ENCODE results near the gene FANCC.
A peak's percentile ranks its signal among the peaks of the same experiment; 100 is the strongest.
"Not testable (repeated sequence)": the region's sequence is repeated elsewhere in the genome, so short reads cannot be mapped to it uniquely, and the experiment has no call there.

The FANCC gene

DNA sequence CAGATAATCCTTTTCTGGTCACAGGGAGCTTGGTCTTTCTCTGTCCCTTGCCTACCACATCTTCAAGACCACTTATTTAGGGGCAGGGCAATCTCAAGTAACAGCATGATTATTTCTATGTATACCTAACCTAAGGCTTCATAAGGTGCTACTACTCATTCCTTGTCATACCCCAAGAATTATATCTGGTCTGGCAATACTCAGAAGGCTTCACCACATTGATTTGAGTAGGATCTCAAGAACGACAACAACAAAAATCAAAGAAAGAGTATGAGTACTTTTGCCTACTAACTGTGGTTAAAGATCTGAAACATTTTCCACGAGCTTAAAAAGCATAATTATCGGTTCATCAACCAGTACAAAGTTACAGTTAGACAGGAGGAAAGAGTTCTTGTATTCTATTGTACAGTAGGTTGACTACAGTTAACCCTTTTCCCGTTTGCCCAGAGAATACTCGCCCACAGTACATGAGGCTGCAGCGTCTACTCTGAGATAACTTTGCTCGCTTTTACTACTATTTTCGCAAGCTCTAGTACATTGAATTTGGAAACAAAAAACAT lies 41.0 kb downstream of the FANCC start:
- no peak for DNase-seq

DNA sequence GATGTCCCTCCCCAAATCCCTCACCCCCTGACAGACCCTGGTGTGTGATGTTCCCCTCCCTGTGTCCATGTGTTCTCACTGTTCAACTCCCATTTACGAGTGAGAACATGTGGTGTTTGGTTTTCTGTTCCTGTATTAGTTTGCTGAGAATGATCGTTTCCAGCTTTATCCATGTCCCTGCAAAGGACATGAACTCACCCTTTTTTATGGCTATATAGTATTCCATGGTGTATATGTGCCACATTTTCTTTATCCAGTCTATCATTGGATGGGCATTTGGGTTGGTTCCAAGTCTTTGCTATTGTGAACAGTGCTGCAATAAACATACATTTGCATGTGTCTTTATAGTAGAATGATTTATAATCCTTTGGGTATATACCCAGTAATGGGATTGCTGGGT lies 43.3 kb downstream of the FANCC start:
- DNase-seq: not testable (repeated sequence)

DNA sequence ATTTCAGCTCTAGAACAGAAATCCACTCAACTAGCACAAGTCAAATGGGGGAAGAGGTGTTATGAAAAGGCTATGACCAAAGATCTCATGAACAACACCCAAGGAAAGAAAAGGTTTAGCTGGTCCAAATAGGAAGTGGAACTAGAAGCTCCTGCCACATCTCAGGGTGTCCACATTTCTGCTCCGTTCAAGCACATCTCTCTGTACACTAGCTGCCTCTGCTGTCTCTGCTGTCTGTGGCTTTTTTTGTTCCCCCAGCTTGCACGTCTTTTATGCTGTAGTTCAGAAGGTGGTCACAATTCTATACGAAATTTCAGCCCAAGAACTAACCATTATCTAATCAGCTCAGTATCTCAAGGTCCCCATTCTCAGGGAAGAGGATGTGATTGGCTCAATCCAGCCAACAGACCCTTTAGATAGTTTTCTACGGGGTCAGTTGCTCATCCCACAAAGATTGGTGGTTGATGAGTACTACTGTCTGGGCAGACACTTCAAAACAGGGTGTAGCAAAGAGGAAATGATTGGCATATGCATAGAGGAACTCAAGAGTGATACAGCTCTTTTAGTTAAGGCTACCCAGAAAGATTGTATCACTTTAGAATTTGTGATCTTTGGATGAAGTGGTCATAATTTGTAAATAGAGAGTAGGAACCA lies 44.0 kb downstream of the FANCC start:
- no peak for DNase-seq

DNA sequence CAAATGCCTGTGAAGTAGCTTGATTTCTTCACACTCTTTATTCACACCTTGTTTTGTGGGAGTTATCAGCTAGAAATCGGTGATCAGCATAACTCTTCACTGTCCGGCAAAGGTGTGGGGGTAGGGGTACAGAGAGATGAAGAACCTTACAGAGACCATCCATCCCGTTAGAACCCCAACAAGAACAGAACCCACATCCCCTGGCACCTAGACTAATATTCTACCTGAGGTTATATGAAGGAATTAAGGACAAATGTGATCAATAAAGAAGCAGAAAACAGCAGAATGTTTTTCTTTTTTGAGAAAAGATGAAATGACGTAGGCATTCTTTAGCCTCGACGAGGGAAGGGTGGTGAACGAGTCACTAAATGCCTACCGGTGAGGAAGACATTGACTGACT lies 44.7 kb downstream of the FANCC start:
- no peak for DNase-seq

DNA sequence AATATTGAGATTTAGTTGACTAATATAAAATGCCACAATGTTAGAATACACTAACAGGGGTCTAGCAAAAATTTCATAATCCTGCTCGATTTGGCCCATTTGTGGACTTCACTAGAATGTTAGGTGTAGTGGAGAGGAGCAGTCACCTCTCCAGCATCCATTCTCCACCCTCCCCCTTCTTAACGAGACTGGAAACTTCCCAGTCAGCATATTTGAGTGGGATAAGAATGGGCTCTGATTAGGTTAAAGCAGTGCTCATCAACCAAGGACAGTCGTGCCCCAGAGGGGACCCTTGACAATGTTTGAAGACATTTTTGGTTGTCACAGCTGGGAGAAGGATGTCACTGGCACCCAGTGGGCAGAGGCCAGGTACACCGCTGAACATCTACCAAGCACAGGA lies 46.7 kb downstream of the FANCC start:
- DNase-seq: no peak

DNA sequence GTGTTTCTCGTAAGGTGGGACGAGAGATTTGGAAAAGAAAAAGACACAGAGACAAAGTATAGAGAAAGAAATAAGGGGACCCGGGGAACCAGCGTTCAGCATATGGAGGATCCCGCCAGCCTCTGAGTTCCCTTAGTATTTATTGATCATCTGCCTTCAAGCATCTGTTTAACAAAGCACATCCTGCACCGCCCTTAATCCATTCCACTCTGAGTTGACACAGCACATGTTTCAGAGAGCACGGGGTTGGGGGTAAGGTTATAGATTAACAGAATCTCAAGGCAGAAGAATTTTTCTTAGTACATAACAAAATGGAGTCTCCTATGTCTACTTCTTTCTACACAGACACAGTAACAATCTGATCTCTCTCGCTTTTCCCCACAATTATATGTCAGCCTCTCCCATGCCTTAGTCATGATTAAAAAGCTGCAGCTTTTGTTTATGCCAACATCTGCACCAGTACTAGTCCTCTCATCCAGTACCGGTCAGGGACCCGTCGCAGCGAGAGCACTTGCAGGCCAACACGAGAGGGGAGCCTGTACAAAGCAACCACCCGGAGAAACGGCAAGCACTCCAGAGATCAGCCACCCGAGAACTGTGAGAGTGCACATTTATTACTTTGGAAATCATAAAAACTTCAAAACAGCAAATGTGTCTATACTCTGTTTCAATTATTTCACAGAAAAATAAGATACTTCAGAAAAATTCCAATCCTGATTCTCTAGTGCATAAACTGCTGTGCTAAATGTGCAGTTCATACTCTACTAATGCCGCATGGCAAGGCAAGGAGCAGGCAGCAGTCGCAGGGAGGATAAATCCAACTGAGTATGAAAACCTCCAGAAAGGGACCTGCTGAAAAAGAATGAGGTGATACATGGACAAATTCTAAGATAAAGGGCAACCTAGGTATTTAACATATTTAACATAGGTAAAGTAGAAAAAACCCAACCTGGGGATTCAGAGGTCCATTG lies 47.4 kb downstream of the FANCC start:
- DNase-seq: not testable (repeated sequence)

DNA sequence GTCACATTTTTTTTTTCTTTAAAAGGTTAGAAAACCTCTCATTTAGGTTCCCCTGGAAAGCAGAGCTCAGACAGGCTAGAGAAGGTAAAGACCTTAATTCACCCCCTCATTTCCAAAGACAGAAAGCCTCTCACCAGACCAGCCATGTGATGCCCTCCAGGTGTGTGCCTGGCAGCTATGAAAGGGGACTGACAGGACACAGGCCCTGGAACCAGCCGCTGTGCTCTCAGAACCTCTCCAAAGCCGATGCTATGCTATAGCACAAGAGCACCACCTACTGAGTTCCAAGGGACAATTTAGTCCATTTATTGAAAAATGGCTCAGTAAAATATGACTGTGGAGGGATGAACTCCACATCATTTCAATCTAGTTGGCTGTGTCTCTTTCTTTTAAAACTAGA lies 48.8 kb downstream of the FANCC start:
- peak; percentile 72 for DNase-seq

DNA sequence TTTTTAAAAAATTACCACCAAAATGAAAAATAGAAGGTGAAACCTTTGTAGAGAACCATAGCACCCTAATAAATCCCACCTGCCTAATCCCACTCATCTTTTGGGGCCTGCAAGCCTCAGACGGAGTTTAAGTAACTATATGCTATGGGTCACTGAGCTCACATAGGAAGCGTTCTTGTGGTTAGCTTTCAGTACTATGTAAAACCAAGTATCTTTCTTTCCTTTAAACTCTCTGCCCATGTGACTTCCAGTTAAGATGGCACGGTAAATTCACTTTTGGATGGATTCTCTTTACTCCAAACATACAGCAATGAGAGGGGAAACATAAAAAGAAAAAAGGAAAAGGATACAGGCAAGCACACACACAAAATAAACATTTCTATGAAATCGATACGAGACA lies 50.9 kb downstream of the FANCC start:
- no peak for DNase-seq

DNA sequence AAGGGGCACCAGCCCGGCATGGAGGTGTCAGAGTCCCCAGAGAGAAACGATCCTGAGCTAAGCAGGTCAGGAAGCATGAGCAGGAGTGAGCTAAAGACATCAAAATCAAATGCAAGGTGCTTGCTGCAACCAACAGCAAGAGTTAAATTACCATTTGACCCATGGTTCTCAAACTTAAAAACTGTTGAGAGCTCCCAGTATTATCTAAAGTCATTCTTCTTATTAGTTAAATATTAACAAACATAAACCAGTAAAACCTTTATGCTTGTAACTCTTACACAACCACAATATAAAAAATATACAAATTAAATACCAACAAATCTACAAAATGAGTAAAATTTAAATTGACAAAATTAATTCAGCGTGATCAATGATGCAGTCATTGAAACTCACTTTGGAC lies 51.5 kb downstream of the FANCC start:
- DNase-seq: no peak

DNA sequence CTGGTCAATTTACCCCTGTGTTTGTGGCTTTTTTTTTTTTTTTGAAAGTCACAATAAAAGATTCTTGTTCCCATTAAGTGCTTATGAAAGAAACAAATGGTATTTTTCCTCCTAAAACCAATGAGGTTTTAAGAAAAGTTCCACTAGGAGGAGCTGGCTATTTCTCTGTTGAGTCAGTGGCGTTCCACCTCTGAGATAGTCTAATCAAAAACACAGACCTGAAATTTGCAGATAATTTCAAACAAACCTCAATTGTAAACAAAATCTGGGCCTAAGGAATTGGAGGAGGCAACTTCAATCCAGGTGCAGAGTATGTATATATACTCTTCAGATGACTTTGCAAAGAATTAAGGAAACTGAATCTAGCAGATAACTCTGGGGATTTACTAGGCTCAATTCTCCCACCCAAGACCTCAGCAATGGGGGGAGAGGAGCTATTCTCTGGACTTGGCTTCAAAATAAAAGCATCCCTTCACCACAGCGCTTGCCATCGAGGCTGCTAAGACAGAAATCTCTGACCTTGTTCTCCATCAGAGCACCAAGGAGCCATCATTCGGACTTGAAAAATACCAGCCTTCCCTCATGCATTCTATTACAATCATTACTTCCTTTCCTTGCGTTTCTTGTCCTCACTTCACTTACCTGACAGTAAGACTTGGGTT lies 52.4 kb downstream of the FANCC start:
- DNase-seq: no peak

DNA sequence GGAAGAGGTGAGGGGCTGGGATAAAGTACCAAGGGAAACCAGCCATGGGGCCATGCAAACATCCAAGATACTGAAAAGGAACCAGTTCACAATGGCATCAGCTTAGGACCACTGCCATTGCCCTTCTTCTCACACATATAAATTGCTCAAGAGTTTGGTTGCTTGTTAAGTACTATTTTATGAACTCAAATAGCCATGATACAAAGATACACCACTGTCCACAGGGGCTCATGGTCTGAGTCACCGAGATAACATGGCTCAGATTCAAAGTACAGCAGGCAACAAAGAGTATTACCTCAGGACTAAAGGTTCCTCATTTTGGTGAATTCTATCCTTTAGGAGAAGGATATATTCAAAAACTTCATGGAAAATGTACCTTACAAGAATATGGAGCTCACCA lies 55.6 kb downstream of the FANCC start:
- DNase-seq: no peak

DNA sequence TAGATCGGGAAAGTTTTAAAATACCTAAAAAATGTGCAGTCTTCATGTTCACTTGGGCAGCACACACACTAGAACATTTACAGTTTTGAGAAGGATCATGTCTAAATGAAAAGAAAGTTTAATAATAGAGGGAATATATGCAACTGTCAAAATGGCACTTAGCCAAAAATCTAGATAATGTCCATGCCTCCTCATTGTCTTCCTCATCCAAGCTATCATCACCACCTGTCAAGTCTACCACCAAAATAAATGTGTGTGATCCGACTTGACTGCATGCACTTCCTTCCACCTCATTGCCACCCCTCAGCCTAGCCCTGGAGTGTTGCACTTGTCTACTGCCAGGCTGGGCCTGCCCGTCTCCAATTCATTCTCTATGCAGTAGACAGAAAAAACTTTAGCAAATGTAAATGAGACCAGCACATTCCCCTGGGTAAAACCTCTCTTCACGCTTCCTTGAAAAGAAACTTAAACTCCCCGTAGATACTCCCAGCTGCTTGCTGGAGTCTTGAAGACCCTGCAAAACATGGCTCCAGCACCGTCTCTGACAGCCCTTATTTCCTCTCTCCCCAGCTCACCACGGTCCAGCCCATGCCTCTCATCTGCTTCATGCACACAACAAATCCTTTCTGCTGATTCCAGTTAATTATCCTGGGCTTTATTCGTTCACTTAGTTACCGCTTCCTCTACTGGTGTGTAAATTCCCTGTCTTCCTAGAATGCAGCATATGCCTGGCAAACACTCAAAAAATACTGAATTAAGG lies 66.9 kb downstream of the FANCC start:
- DNase-seq: no peak

DNA sequence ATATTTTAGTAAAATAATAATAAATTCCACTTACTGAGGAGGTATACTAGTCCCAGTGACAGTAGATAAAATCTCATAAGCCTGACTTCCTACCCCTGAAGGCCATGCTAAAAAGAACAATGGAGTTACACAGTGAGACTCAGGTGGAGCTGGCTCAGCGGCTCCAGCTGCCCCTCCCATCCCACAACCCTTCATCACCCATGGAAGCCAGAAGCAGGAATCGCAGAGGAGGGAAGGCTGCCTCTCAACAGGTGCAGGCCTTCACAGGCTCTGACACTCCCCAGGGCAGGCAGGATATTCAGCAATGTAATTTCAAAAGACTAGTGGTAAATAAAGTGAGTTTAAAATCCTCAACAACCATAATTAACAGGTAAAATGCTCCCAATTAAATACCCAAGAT lies 67.5 kb downstream of the FANCC start:
- DNase-seq: no peak

DNA sequence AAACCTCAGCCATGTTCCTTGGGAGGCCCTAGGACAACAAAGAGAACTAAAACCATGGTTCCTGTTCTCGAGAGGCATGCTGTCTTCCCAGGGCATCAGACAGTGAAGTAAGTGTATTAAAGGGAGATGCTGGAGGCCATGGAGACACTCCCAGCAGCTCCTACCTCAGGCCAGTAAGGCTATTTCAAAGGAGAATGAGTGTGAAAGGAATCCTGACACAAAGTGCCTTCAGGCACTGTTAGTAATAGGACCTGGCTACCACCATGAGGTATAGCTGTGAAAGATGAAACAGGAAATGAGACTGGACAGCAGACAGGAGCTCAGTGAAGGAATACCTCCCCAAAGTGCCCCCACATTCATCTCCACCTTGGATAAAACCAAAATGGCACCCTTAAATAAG lies 71.0 kb downstream of the FANCC start:
- no peak for DNase-seq

DNA sequence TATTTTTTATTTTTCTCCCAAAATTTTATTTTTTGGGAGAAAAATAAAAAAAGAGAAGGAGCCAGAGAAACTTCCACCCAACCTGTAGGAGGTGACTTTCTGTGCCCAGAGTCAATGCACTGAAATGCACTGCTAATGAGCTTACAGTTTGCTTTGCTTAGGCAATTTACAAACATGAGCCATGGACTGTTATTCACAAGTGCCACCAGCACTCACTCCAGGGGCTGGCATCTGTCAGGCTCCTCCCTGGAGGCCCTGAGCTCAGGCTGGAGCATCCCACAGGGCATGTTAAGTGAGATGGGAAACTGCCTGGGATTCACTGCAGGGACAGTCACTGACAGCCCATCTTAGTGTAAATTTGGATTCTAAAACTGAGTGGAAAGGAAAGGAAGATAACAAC lies 74.9 kb downstream of the FANCC start:
- no peak for DNase-seq

DNA sequence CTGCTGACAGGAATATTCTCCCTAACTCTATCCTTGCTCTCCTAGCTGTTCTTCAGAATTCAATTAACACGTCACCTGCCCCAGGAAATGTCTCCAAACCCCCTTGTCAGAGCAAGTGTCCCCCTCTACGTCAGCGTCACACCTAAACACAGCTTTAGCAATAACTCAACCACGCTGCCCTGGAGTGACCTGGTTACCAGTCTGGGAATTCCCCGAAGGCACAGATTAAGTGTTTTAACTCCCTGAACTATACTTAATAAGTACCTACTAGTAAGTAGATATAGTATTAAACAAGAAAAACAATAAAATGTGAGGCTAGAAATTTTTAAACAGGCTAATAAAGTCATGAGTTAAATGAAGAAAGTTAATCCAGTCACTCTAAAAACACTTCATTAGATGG lies 78.4 kb downstream of the FANCC start:
- no peak for DNase-seq

DNA sequence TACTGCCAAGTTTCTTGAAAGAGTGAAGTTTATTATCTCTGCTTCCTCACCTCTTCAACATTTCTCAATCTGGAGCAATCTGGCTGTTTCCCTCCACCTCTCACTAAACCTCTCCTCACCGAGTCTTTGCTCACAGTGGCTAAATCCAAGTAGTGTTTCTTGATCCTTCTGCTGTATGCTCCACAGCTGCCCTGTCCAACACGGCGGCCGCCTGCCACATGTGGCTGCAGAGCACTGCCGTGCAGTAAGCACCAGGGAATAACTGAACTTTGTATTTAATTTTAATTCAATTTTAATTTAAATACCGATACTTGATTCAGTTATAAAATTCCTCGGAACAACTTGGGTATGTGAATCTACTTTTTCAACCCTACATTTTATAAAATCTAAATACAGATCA lies 80.2 kb downstream of the FANCC start:
- DNase-seq: no peak

DNA sequence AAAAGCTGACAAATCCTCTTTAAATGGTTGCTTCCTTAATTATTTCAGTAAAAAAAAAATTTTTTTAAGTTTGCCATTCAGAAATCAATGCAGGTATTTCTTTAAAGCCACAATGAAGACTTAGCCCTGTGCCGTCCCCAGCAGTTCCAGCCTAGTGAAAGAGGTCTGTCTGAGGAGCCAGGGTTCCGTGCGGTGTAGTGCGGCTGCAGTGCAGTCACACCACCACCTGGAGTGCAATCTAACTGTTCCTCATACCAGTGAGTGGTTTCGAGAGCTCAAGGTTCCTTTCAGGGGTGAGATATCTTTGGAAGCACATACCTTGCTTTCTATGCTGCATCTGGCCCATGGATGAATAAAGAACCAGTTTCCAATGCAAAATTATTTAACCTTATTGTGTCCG lies 87.5 kb downstream of the FANCC start:
- DNase-seq: no peak

DNA sequence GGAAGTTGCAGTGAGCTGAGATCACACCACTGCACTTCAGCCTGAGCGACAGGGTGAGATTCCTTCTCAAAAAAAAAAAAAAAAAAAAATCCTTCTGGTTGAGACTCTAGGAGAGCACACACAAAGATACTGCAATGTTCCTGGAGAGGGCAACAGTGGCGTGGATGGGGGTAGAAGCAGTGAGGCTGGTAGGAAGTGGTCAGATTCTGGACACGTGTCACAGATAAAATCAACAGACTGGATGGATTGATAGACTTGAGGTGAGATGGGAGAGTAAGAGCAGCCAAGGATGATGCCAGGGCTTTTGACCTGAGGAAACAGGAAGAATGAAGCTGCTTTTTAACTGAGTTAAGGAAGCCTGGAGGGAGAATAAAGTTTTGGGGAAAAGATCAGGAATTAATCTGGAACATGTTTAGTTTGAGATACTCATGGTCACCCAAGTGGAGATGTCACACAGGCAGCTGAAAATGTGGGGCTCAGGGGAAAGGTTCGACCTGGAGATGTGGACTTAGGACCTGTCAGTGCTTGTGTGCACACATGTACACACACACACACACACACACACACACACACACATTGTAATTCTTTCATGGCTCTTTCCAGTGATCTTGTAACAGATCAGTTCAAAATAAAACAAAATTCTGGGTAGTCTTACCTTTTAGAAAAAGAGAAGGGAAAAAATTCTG lies 88.1 kb downstream of the FANCC start:
- no peak for DNase-seq

DNA sequence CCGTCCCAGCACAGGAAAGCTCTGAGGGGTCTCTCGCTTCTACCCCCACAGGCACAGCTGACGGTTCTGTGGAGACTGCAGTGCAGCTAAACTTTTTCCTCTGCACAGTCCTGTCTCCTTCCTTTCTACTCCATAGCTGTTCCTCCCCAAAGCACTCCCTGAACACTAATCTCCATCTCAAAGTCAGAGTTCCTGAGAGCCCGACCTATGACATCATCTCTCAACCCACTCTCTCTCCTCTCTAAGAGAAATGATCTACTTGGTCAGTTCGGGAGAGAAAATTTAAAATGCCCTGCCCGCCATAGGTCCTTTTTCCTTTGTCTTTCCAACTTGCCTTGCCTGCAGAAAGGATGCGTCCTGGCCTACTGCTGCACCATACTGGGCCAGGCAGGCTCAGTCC lies 90.6 kb downstream of the FANCC start:
- no peak for DNase-seq

DNA sequence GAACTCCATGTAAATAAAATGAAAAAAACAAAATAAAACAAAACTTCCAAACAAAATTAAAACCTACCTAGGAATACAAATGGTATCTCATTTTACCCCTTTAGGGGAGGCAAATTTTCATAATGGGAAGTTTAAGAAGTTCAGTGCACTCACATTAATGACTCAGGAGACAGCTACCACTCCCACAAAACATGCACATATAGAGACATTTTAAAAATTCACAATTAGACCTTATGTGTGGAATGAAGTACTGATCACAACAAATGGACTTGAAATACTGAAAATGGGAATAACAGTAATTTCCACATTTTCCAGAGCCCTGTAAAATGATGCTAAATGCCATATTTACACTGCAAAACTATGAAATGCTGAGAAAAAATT lies 91.8 kb downstream of the FANCC start:
- DNase-seq: no peak

DNA sequence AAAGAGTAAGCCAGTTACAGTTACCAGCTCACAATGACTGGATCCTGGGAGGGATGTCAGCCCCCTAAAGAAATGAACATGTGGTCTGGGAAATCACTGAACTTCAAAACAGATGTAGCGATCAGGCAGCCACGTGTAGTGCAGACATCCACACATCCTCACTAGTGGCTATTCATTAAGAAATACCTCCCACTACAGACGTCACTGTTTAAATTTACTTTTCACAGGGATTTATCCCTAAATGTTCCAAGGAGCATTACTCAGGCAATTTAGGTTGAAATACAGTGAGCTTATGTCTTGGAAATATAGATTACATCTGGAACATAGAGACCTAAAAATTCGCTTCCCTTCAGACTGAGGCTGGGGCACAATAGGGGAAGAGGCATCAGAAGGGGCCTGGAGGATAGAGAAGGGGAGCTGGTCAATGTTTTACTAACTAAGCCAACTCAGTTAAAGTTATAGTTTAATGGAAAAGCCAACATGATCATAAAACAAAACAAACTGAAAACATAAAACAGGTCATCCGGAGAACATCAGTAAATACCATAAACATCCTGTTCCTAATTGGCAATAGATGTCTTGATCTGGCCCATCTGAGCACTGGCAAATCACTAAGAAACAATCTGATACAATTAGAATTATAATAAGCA lies 92.3 kb downstream of the FANCC start:
- DNase-seq: no peak
